Vagina (tissue), 2 donors: ENCODE data around the gene IL3RA. TPM values are rescaled to one million over a fixed set of nuclear protein-coding genes. Genes with fewer than 3 reads are reported as not detected.

Experiments used
- DNase-seq, 2 donors: peaks; one replicate each; pipeline ENCODE4 v3.0.0-alpha.2; 2017; ENCODE audit errors: extremely low spot score in 2 of 2
- H3K27ac ChIP-seq: fragments of 200-600 bp; sonication (generic); one replicate; pipeline ENCODE4 v1.5.1; 2019
- H3K27me3 ChIP-seq: fragments of 200-600 bp; sonication (generic); one replicate; pipeline ENCODE4 v1.5.1; 2019
- H3K36me3 ChIP-seq, 2 donors: fragments of 200-600 bp; sonication (generic); one replicate each; pipeline ENCODE4 v1.5.1; 2017 to 2019
- H3K4me1 ChIP-seq: fragments of 200-600 bp; sonication (generic); one replicate; pipeline ENCODE4 v1.5.1; 2019
- H3K4me3 ChIP-seq, 2 donors: fragments of 200-600 bp; sonication (generic); 1 replicate in 1 of 2; 2 replicates in 1 of 2; pipeline ENCODE4 v1.5.1; 2016 to 2019
- H3K9me3 ChIP-seq: fragments of 200-600 bp; sonication (generic); one replicate; pipeline ENCODE4 v1.5.1; 2019
- POLR2A ChIP-seq, 2 donors: fragments of 450-650 bp; IDR thresholded peaks; one replicate each; pipeline ENCODE4 v1.6.1; 2017; ENCODE audit warnings: antibody characterized with exemption in 2 of 2, mild to moderate bottlenecking in 2 of 2, moderate library complexity in 2 of 2
- POLR2AphosphoS5 ChIP-seq, 2 donors: sonication (generic); formaldehyde crosslinking; IDR thresholded peaks; one replicate each; pipeline ENCODE4 v1.9.0; 2017; ENCODE audit warnings: antibody characterized with exemption in 2 of 2, mild to moderate bottlenecking in 2 of 2, low read depth in 1 of 2; ENCODE audit not compliant: insufficient read depth in 1 of 2
- intact Hi-C: fragments of 100-400 bp; cut with DNase I; formaldehyde crosslinking; loops from one replicate; pipeline ENCODE4 v1.15.1; 2023
- total RNA-seq: library from RNA; depleted of rRNA; stranded (reverse); fragments of >200 nt; gene quantifications from one replicate; pipeline ENCODE4 v1.2.3, GENCODE V29; 2016
- TF ChIP-seq, protein P1 (sequence below), 3 experiments: fragments of 450-650 bp in 2 of 3; fragments of 200-600 bp in 1 of 3; sonication (generic) in 1 of 3; IDR thresholded peaks; one replicate each; pipeline ENCODE4 v1.5.1; 2017 to 2019; ENCODE audit warnings: antibody characterized with exemption in 3 of 3, mild to moderate bottlenecking in 2 of 3, moderate library complexity in 2 of 3

Gene IL3RA
- total RNA-seq, 1 donor from 2014 or later = 7.9 TPM

GRCh38 chrX:1418901-1419544, 82.4 kb downstream of the IL3RA start:
- Histone ChIP-seq H3K36me3 (peaks cover 2 to 60% of the 10 kb centered on the region in 2 donors), H3K9me3 (no peaks in the 10 kb centered on the region), H3K27ac (no peak overlapping the region), H3K27me3 (no peaks in the 10 kb centered on the region), H3K4me3 (no peak overlapping the region), H3K4me1 (no peaks in the 10 kb centered on the region)
- intact Hi-C loops = no loop called here
- TF ChIP-seq, protein P1, sequence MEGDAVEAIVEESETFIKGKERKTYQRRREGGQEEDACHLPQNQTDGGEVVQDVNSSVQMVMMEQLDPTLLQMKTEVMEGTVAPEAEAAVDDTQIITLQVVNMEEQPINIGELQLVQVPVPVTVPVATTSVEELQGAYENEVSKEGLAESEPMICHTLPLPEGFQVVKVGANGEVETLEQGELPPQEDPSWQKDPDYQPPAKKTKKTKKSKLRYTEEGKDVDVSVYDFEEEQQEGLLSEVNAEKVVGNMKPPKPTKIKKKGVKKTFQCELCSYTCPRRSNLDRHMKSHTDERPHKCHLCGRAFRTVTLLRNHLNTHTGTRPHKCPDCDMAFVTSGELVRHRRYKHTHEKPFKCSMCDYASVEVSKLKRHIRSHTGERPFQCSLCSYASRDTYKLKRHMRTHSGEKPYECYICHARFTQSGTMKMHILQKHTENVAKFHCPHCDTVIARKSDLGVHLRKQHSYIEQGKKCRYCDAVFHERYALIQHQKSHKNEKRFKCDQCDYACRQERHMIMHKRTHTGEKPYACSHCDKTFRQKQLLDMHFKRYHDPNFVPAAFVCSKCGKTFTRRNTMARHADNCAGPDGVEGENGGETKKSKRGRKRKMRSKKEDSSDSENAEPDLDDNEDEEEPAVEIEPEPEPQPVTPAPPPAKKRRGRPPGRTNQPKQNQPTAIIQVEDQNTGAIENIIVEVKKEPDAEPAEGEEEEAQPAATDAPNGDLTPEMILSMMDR (IDR thresholded peaks at IDR 0.05) = no peak
- TF ChIP-seq POLR2AphosphoS5 (IDR thresholded peaks at IDR 0.05; ENCODE audit: insufficient read depth in 1 of 2, low read depth in 1 of 2) (no peak), POLR2A (IDR thresholded peaks at IDR 0.05) (no peak)
- DNase-seq = no peak

GRCh38 chrX:1419545-1420355, 83.2 kb downstream of the IL3RA start:
- DNase-seq = no peak
- intact Hi-C loops = loop anchor here (10.0 kb wide), 1 partner anchor 1085 kb away; no protein-coding TSS in a partner anchor

GRCh38 chrX:1420371-1420770, 83.8 kb downstream of the IL3RA start:
- Histone ChIP-seq H3K4me3 (no peak overlapping the region), H3K27me3 (no peaks in the 10 kb centered on the region), H3K27ac (no peak overlapping the region), H3K36me3 (peaks cover 2 to 60% of the 10 kb centered on the region in 2 donors), H3K9me3 (no peaks in the 10 kb centered on the region), H3K4me1 (no peaks in the 10 kb centered on the region)
- intact Hi-C loops = loop anchor here (10.0 kb wide), 1 partner anchor 1086 kb away; no protein-coding TSS in a partner anchor
- no peak for DNase-seq
- TF ChIP-seq, protein P1 (IDR thresholded peaks at IDR 0.05) = no peak
- TF ChIP-seq POLR2AphosphoS5 (IDR thresholded peaks at IDR 0.05; ENCODE audit: insufficient read depth in 1 of 2, low read depth in 1 of 2) (no peak), POLR2A (IDR thresholded peaks at IDR 0.05) (no peak)

More at GRCh38 chrX:1419545-1420355, 83.2 kb downstream of the IL3RA start:
- H3K27me3 ChIP-seq = no peaks in the 10 kb centered on the region
- H3K4me3 ChIP-seq = no peak overlapping the region
- H3K27ac ChIP-seq = no peak overlapping the region
- H3K36me3 ChIP-seq = peaks cover 2 to 55% of the 10 kb centered on the region in 2 donors
- H3K4me1 ChIP-seq = no peaks in the 10 kb centered on the region
- TF ChIP-seq POLR2A (IDR thresholded peaks at IDR 0.05) (no peak), POLR2AphosphoS5 (IDR thresholded peaks at IDR 0.05; ENCODE audit: insufficient read depth in 1 of 2, low read depth in 1 of 2) (no peak)
- TF ChIP-seq, protein P1 (IDR thresholded peaks at IDR 0.05) = no peak
- no peaks in the 10 kb centered on the region for H3K9me3 ChIP-seq

- no peak for DNase-seq
- intact Hi-C loops = loop anchor here (10.0 kb wide), 1 partner anchor 1087 kb away; no protein-coding TSS in a partner anchor
- no peak overlapping the region for H3K4me3 ChIP-seq
- H3K27ac ChIP-seq = no peak overlapping the region
- peaks cover 2 to 67% of the 10 kb centered on the region in 2 donors for H3K36me3 ChIP-seq
- no peaks in the 10 kb centered on the region for H3K9me3 ChIP-seq
- no peaks in the 10 kb centered on the region for H3K4me1 ChIP-seq
- no peak for TF ChIP-seq POLR2AphosphoS5 (IDR thresholded peaks at IDR 0.05; ENCODE audit: insufficient read depth in 1 of 2, low read depth in 1 of 2)
- TF ChIP-seq POLR2A (IDR thresholded peaks at IDR 0.05) = no peak
- TF ChIP-seq, protein P1 (IDR thresholded peaks at IDR 0.05) = no peak
- no peaks in the 10 kb centered on the region for H3K27me3 ChIP-seq
Measured at GRCh38 chrX:1421433-1422134, 85.0 kb downstream of the IL3RA start.
